HG03457 (cell line): Measurements from ENCODE around the gene LYSMD4.
"Not testable (repeated sequence)": the region's sequence is repeated elsewhere in the genome, so short reads cannot be mapped to it uniquely, and the experiment has no call there.

Experiments used
- ATAC-seq: cut with Tn5 transposase; IDR thresholded peaks from one replicate; pipeline ENCODE4 v1.9.1; 2021; ENCODE audit warnings: moderate number of reproducible peaks; ENCODE audit not compliant: unreplicated experiment

Gene LYSMD4

GRCh38 chr15:99733268-99734039 lies at the start of gene LYSMD4:
Gene LYSMD4, minus strand, starts transcription at chr15:99733437. Its CDS starts 1,438 bp downstream, at chr15:99731999.
- ATAC-seq, result peak; percentile 97

- not testable (repeated sequence) for ATAC-seq
Measured at GRCh38 chr15:99782029-99782428, 48.8 kb upstream of the LYSMD4 start.

- no peak for ATAC-seq
Measured at GRCh38 chr15:99777144-99777543, 43.9 kb upstream of the LYSMD4 start.

GRCh38 chr15:99764522-99764921 lies 31.3 kb upstream of the LYSMD4 start:
- no peak for ATAC-seq

GRCh38 chr15:99763827-99764226 lies 30.6 kb upstream of the LYSMD4 start:
- ATAC-seq, result peak; percentile 78

GRCh38 chr15:99762288-99762687 lies 29.1 kb upstream of the LYSMD4 start:
- no peak for ATAC-seq

GRCh38 chr15:99755692-99756409 lies 22.6 kb upstream of the LYSMD4 start:
- ATAC-seq, result peak; percentile 79

GRCh38 chr15:99753066-99753465 lies 19.8 kb upstream of the LYSMD4 start:
- ATAC-seq, result no peak

- no peak for ATAC-seq
Measured at GRCh38 chr15:99752556-99752955, 19.3 kb upstream of the LYSMD4 start.

- not testable (repeated sequence) for ATAC-seq
Measured at GRCh38 chr15:99750326-99750725, 17.1 kb upstream of the LYSMD4 start.

GRCh38 chr15:99749386-99749785 lies 16.1 kb upstream of the LYSMD4 start:
- no peak for ATAC-seq

- no peak for ATAC-seq
Measured at GRCh38 chr15:99745370-99746086, 12.3 kb upstream of the LYSMD4 start.

- no peak for ATAC-seq
Measured at GRCh38 chr15:99744142-99744541, 10.9 kb upstream of the LYSMD4 start.

GRCh38 chr15:99741835-99742234 lies 8.6 kb upstream of the LYSMD4 start:
- ATAC-seq, result no peak

GRCh38 chr15:99738021-99738847 lies 5.0 kb upstream of the LYSMD4 start:
- ATAC-seq, result no peak

- ATAC-seq, result no peak
Measured at GRCh38 chr15:99736702-99737101, 3.5 kb upstream of the LYSMD4 start.

GRCh38 chr15:99735868-99736267 lies 2.6 kb upstream of the LYSMD4 start:
- no peak for ATAC-seq

GRCh38 chr15:99734575-99734974 lies 1.3 kb upstream of the LYSMD4 start:
- no peak for ATAC-seq

GRCh38 chr15:99734040-99734291 lies 729 bp upstream of the LYSMD4 start:
- not testable (repeated sequence) for ATAC-seq

- peak; percentile 8 for ATAC-seq
Measured at GRCh38 chr15:99732751-99733267, 428 bp downstream of the LYSMD4 start.
